HFFc6 (cell line): ENCODE results near the gene PPM1M. TPM values are rescaled to one million over a fixed set of nuclear protein-coding genes. Genes with fewer than 3 reads are reported as not detected.

ENCODE experiments used
- DNase-seq: peaks from one replicate; pipeline ENCODE4 v3.0.0-alpha.2; 2018
- H3K27ac Mint-ChIP-seq: 2 replicates; pipeline ENCODE4 v1.8.0; 2020; ENCODE audit warnings: mild to moderate bottlenecking, mixed read lengths
- H3K27me3 Mint-ChIP-seq: 2 replicates; pipeline ENCODE4 v1.8.0; 2021; ENCODE audit warnings: mild to moderate bottlenecking, moderate library complexity, mixed read lengths; ENCODE audit not compliant: insufficient read depth
- H3K36me3 Mint-ChIP-seq: 2 replicates; pipeline ENCODE4 v1.8.0; 2021; ENCODE audit warnings: low read depth, mixed read lengths
- H3K4me1 Mint-ChIP-seq: 2 replicates; pipeline ENCODE4 v1.8.0; 2020; ENCODE audit warnings: low read depth, mixed read lengths
- H3K4me3 Mint-ChIP-seq: 2 replicates; pipeline ENCODE4 v1.8.0; 2020; ENCODE audit warnings: mild to moderate bottlenecking, moderate library complexity, mixed read lengths
- H3K9me3 Mint-ChIP-seq: 2 replicates; pipeline ENCODE4 v1.8.0; 2020; ENCODE audit warnings: mild to moderate bottlenecking, mixed read lengths
- total RNA-seq, 6 experiments: library from RNA; stranded (reverse); fragmentation: NEBNext Ultra II Directional; extraction: Animal tissue kit (Norgen Biotek cat#: 25700); gene quantifications; 2 replicates in 1 of 6; 3 replicates in 5 of 6; pipeline ENCODE4 v1.2.3, GENCODE V29; 2021
- TF ChIP-seq, protein P1 (sequence below): fragments of 200-600 bp; sonication (generic); IDR thresholded peaks from 2 replicates; pipeline ENCODE4 v1.5.0; 2021; ENCODE audit warnings: antibody characterized with exemption, mild to moderate bottlenecking

Gene PPM1M
- total RNA-seq, 6 experiments from 2014 or later: 20.8 to 23.4 (median 20.9) TPM

DNA sequence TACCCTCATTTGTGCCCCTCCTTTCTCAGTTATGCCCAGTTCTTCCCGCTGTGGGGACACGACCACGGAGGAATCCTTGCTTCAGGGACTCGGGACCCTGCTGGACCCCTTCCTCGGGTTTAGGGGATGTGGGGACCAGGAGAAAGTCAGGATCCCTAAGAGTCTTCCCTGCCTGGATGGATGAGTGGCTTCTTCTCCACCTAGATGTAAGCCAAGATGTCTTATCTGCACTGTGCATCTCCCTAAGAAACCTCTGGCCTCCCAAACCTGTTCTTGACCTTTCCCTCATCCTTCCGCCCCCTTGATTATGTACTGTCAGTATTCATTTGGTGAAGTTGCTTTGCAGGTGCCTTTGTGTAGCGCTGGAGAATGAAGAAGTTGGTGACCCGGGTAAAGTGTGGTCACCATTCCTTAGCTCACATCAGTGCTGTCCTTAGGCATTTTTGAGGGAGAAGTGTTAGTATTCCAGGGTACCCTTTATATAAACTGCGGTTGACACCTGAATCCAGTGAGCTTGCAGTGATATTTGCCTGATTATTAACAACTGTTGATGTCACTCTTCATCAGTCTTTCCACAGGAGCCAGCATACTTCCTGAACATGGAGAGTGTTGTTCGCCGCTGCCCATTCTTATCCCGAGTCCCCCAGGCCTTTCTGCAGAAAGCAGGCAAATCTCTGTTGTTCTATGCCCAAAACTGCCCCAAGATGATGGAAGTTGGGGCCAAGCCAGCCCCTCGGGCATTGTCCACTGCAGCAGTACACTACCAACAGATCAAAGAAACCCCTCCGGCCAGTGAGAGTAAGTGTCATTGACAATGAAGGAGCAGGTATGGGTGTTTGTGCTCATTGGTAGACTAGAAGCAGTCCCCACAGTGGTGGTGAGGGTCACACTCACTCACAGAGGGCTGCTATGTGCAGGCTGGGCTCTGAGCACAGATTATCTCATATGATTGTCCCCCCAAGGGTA, 46.6 kb upstream of the PPM1M start:
- Mint-ChIP-seq H3K36me3 (peaks cover 27% of the 10 kb centered on the region), H3K4me3 (peak overlapping the region; percentile 94), H3K4me1 (peaks cover 39% of the 10 kb centered on the region)

GRCh38 chr3:52200981-52201679, 44.4 kb upstream of the PPM1M start:
- no peak overlapping the region; the same call in 1 of the 2 replicates for H3K27ac Mint-ChIP-seq

More for the DNA sequence above, 46.6 kb upstream of the PPM1M start:
- H3K27ac Mint-ChIP-seq: peak overlapping the region; percentile 72
- H3K27me3 Mint-ChIP-seq: peaks cover 6% of the 10 kb centered on the region
- H3K9me3 Mint-ChIP-seq: no peaks in the 10 kb centered on the region
- no peak for DNase-seq
- TF ChIP-seq, protein P1, sequence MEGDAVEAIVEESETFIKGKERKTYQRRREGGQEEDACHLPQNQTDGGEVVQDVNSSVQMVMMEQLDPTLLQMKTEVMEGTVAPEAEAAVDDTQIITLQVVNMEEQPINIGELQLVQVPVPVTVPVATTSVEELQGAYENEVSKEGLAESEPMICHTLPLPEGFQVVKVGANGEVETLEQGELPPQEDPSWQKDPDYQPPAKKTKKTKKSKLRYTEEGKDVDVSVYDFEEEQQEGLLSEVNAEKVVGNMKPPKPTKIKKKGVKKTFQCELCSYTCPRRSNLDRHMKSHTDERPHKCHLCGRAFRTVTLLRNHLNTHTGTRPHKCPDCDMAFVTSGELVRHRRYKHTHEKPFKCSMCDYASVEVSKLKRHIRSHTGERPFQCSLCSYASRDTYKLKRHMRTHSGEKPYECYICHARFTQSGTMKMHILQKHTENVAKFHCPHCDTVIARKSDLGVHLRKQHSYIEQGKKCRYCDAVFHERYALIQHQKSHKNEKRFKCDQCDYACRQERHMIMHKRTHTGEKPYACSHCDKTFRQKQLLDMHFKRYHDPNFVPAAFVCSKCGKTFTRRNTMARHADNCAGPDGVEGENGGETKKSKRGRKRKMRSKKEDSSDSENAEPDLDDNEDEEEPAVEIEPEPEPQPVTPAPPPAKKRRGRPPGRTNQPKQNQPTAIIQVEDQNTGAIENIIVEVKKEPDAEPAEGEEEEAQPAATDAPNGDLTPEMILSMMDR: no peak

DNA sequence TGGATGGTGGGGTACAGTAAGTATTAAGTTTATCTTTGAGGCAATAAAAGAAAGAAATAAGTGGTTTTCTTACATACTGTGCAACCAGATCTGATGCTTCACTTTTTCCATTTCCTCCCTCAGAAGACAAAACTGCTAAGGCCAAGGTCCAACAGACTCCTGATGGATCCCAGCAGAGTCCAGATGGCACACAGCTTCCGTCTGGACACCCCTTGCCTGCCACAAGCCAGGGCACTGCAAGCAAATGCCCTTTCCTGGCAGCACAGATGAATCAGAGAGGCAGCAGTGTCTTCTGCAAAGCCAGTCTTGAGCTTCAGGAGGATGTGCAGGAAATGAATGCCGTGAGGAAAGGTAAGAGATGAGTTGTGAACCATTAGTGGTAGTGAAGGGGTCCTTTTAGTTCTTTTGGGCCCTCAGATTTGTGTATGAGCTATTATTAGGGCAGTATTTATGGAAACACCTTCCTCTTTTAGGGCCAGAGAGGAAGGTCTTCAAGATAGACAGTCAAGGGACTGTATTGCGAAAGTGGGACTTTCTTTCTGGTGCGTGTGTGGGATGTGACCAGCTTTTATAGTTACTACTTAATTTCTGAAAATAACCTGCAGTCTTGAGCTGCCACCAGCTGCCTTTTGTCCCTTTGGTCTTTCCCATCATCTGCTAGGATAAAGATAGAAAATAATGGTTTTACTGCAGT, 43.0 kb upstream of the PPM1M start:
- peaks cover 4% of the 10 kb centered on the region for H3K27me3 Mint-ChIP-seq

More at GRCh38 chr3:52200981-52201679, 44.4 kb upstream of the PPM1M start:
- Mint-ChIP-seq H3K27me3 (peaks cover 6% of the 10 kb centered on the region), H3K9me3 (no peaks in the 10 kb centered on the region), H3K4me1 (peaks cover 40% of the 10 kb centered on the region), H3K36me3 (peaks cover 42% of the 10 kb centered on the region), H3K4me3 (no peak overlapping the region)
- DNase-seq: no peak
- TF ChIP-seq, protein P1: no peak

DNA sequence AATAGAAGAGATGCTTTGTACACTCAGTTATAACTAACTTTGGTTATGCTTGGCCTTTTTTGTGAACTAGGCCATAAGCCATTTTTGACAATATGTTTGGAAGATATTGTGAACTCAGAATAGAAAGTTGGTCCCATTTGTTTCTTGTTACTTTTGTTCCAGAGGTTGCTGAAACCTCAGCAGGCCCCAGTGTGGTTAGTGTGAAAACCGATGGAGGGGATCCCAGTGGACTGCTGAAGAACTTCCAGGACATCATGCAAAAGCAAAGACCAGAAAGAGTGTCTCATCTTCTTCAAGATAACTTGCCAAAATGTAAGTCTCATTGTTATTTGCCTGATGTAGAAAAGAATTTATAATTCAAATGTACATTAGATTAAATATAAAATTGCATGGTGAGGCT, 41.9 kb upstream of the PPM1M start:
- Mint-ChIP-seq H3K4me1 (peaks cover 21% of the 10 kb centered on the region), H3K9me3 (no peaks in the 10 kb centered on the region), H3K27ac (no peak overlapping the region), H3K27me3 (no peaks in the 10 kb centered on the region; the same call in 1 of the 2 replicates), H3K4me3 (no peak overlapping the region), H3K36me3 (peaks cover 58% of the 10 kb centered on the region)
- TF ChIP-seq, protein P1: no peak
- DNase-seq: no peak

More for the DNA sequence above, 43.0 kb upstream of the PPM1M start:
- Mint-ChIP-seq H3K9me3 (no peaks in the 10 kb centered on the region), H3K4me1 (peaks cover 27% of the 10 kb centered on the region), H3K36me3 (peaks cover 53% of the 10 kb centered on the region), H3K4me3 (no peak overlapping the region), H3K27ac (no peak overlapping the region)
- no peak for DNase-seq
- TF ChIP-seq, protein P1: no peak
